Measurements from ENCODE around the gene LCA5L. TPM values are rescaled to one million over a fixed set of nuclear protein-coding genes. Genes with fewer than 3 reads are reported as not detected.
"Not testable (repeated sequence)": the region's sequence is repeated elsewhere in the genome, so short reads cannot be mapped to it uniquely, and the experiment has no call there.

Gene LCA5L
- total and polyA plus RNA-seq, 7 donors, result 1.2 to 5.3 (median 3.3) TPM

- Histone ChIP-seq H3K4me3 (no peak overlapping the region), H3K27ac (no peak overlapping the region), H3K36me3 (ENCODE audit: insufficient read depth in 1 of 2, low read depth in 1 of 2) (peaks cover 0 to 8% of the 10 kb centered on the region in 2 donors), H3K9me3 (no peaks in the 10 kb centered on the region), H3K4me1 (no peaks in the 10 kb centered on the region), H3K27me3 (ENCODE audit: insufficient read depth in 3 of 3, low read length in 2 of 3) (no peaks in the 10 kb centered on the region)
- ATAC-seq (no peak), DNase-seq (no peak)
- no peak for TF ChIP-seq CTCF (IDR thresholded peaks at IDR 0.05)
- 73 to 82% (median 82%) methylated on average over 5 of the region's 5 CpGs for WGBS, 3 donors
- intact Hi-C loops (cut with DNase I), result no loop called here
Measured at GRCh38 chr21:39422527-39423241, 22.9 kb downstream of the LCA5L start.

GRCh38 chr21:39419204-39419603, 26.4 kb downstream of the LCA5L start:
- DNase-seq; intact Hi-C loops (cut with DNase I); H3K27ac ChIP-seq; H3K4me3 ChIP-seq; H3K4me1 ChIP-seq; H3K9me3 ChIP-seq; H3K36me3 ChIP-seq (ENCODE audit: insufficient read depth in 1 of 2, low read depth in 1 of 2); H3K27me3 ChIP-seq (ENCODE audit: insufficient read depth in 3 of 3, low read length in 2 of 3); ATAC-seq: not testable (repeated sequence)
- 94 to 98% (median 95%) methylated on average over 5 of the region's 5 CpGs for WGBS, 3 donors

- H3K9me3 ChIP-seq, result no peaks in the 10 kb centered on the region
- WGBS, 3 donors, result 89 to 100% (median 94%) methylated on average over 2 of the region's 2 CpGs
- no peak overlapping the region for H3K27ac ChIP-seq
- no peaks in the 10 kb centered on the region for H3K27me3 ChIP-seq (ENCODE audit: insufficient read depth in 3 of 3, low read length in 2 of 3)
- intact Hi-C loops (cut with DNase I), result no loop called here
- H3K36me3 ChIP-seq (ENCODE audit: insufficient read depth in 1 of 2, low read depth in 1 of 2), result peaks cover 7 to 31% of the 10 kb centered on the region in 2 donors
- DNase-seq, result no peak
- H3K4me3 ChIP-seq, result no peak overlapping the region
- H3K4me1 ChIP-seq, result no peaks in the 10 kb centered on the region
- ATAC-seq, result no peak
- no peak for TF ChIP-seq CTCF (IDR thresholded peaks at IDR 0.05)
Measured at GRCh38 chr21:39406065-39406464, 39.5 kb downstream of the LCA5L start.

GRCh38 chr21:39400173-39400572, 45.4 kb downstream of the LCA5L start:
- Histone ChIP-seq H3K27ac (no peak overlapping the region), H3K27me3 (ENCODE audit: insufficient read depth in 3 of 3, low read length in 2 of 3) (no peaks in the 10 kb centered on the region), H3K4me3 (no peak overlapping the region), H3K4me1 (no peaks in the 10 kb centered on the region), H3K9me3 (no peaks in the 10 kb centered on the region), H3K36me3 (ENCODE audit: insufficient read depth in 1 of 2, low read depth in 1 of 2) (peaks cover 0 to 41% of the 10 kb centered on the region in 2 donors)
- WGBS, 3 donors, result 79 to 92% (median 91%) methylated on average over 8 of the region's 8 CpGs
- DNase-seq (no peak), ATAC-seq (no peak)
- no peak for TF ChIP-seq CTCF (IDR thresholded peaks at IDR 0.05)
- intact Hi-C loops (cut with DNase I), result no loop called here

- peaks cover 3 to 65% of the 10 kb centered on the region in 2 donors for H3K36me3 ChIP-seq (ENCODE audit: insufficient read depth in 1 of 2, low read depth in 1 of 2)
- WGBS, 3 donors, result 88 to 94% (median 89%) methylated on average over 11 of the region's 11 CpGs
Measured at GRCh38 chr21:39397646-39398385, 47.8 kb downstream of the LCA5L start.

More at GRCh38 chr21:39397646-39398385, 47.8 kb downstream of the LCA5L start:
- DNase-seq (no peak), ATAC-seq (no peak)
- no peak overlapping the region for H3K27ac ChIP-seq
- no peaks in the 10 kb centered on the region for H3K4me1 ChIP-seq
- no peak overlapping the region for H3K4me3 ChIP-seq
- no peaks in the 10 kb centered on the region for H3K9me3 ChIP-seq
- TF ChIP-seq CTCF (IDR thresholded peaks at IDR 0.05), result no peak
- intact Hi-C loops (cut with DNase I), result no loop called here
- H3K27me3 ChIP-seq (ENCODE audit: insufficient read depth in 3 of 3, low read length in 2 of 3), result no peaks in the 10 kb centered on the region
